Melanocyte of skin (primary cell): ENCODE measurements around the gene RAB19. TPM values are rescaled to one million over a fixed set of nuclear protein-coding genes. Genes with fewer than 3 reads are reported as not detected.

Source experiments
- small RNA-seq, 2 donors: library from RNA; depleted of rRNA; stranded (forward); fragments of <200 nt; gene quantifications; one replicate each; pipeline ENCODE3, GENCODE V24; 2012
- total RNA-seq, 2 donors: library from RNA; depleted of rRNA; stranded (reverse); fragments of >200 nt; gene quantifications; 2 replicates each; pipeline ENCODE4 v1.2.3, GENCODE V29; 2012

RAB19 gene
- total RNA-seq = not detected

DNA sequence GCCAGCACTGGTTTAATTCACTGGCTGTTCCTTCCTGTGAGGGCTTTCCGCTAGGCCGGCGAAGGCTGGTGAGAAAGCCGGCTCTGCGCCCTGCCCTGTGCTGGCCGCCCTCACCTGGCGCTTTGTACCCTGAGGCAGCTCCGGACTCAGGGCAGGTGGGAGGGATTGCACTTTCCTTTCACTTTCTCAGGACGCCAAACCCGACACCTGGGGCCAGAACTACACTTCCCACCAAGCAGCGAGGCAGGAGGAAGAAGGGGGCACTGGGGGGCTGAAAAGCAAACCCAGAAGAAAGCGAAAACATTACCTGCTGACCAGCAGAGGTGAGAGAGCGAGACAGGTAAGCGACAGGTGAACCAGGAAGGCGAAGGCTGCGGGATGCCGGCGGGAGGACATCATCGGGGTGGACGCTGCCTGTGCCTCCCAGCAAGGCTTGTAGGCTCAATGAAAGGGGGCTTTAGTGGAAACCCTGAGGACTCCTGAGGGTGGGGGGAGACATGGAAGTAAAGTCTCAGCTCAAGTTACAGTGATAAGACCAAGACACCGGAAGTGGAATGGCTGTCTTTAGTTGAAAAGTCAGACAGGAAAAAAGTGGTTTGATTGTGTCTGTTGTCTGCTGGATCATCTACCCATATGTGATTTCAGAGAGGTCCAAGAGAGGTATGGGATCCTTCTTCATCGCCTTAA, at the start of gene RAB19:
Gene RAB19, plus strand, starts transcription at position 181 of the 687 bp plus-strand sequence. CDS start 3,589 bp downstream, outside the sequence.

DNA sequence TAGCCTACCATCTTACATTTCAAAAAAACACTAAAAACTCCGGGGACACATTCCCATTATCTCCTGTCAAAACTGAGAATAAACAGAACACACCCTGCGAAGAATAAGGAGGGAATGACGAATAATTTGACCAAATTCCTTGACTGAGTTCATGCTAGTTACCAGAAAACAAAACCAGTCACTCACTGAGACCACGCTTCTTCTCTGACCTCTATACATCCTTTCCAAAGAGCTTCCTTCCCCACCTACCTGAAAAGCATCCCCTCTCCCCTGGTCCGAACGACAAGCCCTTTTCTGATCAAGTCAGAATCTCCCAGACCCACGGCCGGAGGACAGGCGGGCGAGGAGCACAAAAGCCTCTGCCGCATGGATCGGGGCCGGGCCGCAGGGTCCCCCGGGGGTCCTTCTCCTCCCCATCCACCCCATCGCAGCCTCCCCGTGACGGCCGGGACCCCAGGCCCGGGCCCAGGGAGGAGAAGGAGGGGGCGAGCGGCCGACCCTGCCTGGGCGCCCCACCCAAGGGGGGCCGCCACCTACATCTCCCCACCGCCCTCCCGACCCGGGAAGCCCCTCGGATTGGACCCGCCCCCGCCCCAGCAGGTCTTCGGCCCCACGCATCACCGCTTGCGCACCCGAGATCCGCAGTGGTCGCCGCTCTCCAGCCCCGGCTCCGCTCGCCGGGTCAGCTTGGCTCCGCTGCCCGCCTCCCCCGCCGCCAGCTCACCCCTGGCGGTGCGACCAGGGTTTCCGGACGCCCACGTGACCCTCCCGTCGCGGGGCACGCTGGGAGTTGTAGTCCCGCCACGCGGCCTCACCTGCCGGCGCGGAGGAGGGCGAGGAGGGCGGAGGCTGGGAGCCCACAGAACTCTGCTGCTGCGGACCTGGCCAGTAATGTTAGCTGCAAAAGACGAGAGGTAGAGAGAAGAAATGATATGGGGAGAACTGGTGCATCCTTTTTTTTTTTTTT, 5.8 kb upstream of the RAB19 start, which contains the start of gene SLC37A3:
Gene SLC37A3, minus strand, starts transcription at position 747 of the 967 bp plus-strand sequence. CDS start 16,004 bp downstream, outside the sequence.

Small RNA genes within 50 kb of the gene (small RNA-seq; reads per million reads assigned to genes)
- 0 reads per million in 2 donors for gene RNA5SP247
- 42.3 to 107 reads per million in 2 donors for gene RNA5SP248

Other genes with a start within 250 kb of the RAB19 start
- gene KDM7A, start 227.1 kb upstream of the RAB19 start, total RNA-seq = 1 to 10 TPM; 1.7 to 2.4 TPM
- 10 to 100 TPM; 75.0 to 78.6 TPM for gene SLC37A3, start 5.5 kb upstream of the RAB19 start, total RNA-seq
- 10 to 100 TPM; 50.2 to 76.9 TPM for gene MKRN1, start 75.4 kb downstream of the RAB19 start, total RNA-seq
- gene DENND2A, start 236.8 kb downstream of the RAB19 start, total RNA-seq = 10 to 100 TPM; 13.8 to 23.6 TPM